Measurements from ENCODE around the gene CAMK4.

- TF ChIP-seq EZH2 (IDR thresholded peaks at IDR 0.05; ENCODE audit: borderline replicate concordance, low read length) (no peak), CTCF (conservative IDR thresholded peaks at IDR 0.05 in 1 of 2, IDR thresholded peaks at IDR 0.05 in 1 of 2; ENCODE audit: extremely low read depth in 1 of 2, insufficient read depth in 1 of 2, low read depth in 1 of 2, low read length in 2 of 2) (no peak)
These were observed 159.2 kb downstream of the CAMK4 start for GRCh38 chr5:111383288-111383970.
